GM10266 (cell line): ENCODE data around the gene ARHGEF18.
"Not testable (repeated sequence)": the region's sequence is repeated elsewhere in the genome, so short reads cannot be mapped to it uniquely, and the experiment has no call there.

Experiments used
- DNase-seq: peaks from one replicate; pipeline ENCODE4 v3.0.0; 2012; ENCODE audit errors: extremely low spot score
- CTCF ChIP-seq: IDR thresholded peaks from 2 replicates; pipeline ENCODE4 v1.5.1; 2012; ENCODE audit warnings: mild to moderate bottlenecking, low read depth; ENCODE audit not compliant: control insufficient read depth, insufficient read depth; ENCODE audit errors: missing control alignments

The ARHGEF18 gene

GRCh38 chr19:7333198-7334118, 15.3 kb upstream of the ARHGEF18 start:
- peak; percentile 52 for DNase-seq
- TF ChIP-seq CTCF = no peak

GRCh38 chr19:7336321-7336973, 12.3 kb upstream of the ARHGEF18 start:
- DNase-seq = no peak
- TF ChIP-seq CTCF = no peak

- TF ChIP-seq CTCF = peak; percentile 35
- peak; percentile 64 for DNase-seq
Observed at GRCh38 chr19:7337380-7338194, 11.2 kb upstream of the ARHGEF18 start.

- TF ChIP-seq CTCF = peak; percentile 96
- peak; percentile 42 for DNase-seq
Observed at GRCh38 chr19:7340959-7341837, 7.5 kb upstream of the ARHGEF18 start.

GRCh38 chr19:7342143-7342542, 6.6 kb upstream of the ARHGEF18 start:
- TF ChIP-seq CTCF = no peak
- DNase-seq = no peak

- no peak for TF ChIP-seq CTCF
- no peak for DNase-seq
Observed at GRCh38 chr19:7346488-7346971, 2.2 kb upstream of the ARHGEF18 start.

GRCh38 chr19:7346997-7347396, 1.7 kb upstream of the ARHGEF18 start:
- DNase-seq = not testable (repeated sequence)
